ENCODE results near the gene HIF3A. TPM values are rescaled to one million over a fixed set of nuclear protein-coding genes. Genes with fewer than 3 reads are reported as not detected.

The HIF3A gene
- total RNA-seq, 1 experiment from 2014 or later = 5.2 TPM

DNA sequence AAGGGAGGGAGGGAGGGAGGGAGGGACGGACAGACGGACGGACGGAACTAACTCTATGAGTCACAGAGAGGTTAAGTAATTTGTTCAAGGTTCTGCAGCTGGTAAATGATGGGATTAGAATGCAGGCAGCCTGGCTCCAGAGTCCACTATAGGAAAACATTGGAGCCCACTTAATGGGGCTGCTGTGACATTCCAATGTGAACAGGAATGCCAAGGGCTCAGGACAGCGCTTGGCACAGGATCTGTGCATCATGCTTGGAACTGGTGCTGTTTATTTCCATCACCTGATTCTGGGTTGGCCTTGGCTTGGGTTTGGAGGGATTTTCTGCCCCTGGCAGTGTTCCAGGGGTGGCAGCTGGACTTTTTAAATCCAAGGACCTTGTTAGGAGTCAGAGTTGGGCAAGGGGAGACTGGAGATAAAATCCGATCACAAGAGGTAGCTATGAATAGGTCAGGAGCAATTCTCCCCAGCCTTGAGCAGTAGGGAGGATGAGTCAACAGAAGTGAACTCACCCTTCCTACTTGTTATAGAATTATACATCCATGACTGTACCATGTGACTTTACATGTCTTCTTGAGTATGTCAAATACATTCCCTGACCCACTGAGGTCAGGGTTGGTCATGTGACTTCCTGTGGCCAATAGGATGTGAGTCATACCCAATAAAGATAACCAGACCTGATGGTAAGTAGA lies 7.8 kb upstream of the HIF3A start:
- POLR2A ChIA-PET = no interaction called here
- Histone ChIP-seq H3K4me1 (no peaks in the 10 kb centered on the region), H3K4me3 (ENCODE audit: low read depth, low read length) (no peak overlapping the region), H3K36me3 (ENCODE audit: control insufficient read depth, insufficient read depth, low read length) (no peaks in the 10 kb centered on the region), H3K9me3 (peaks cover 18% of the 10 kb centered on the region), H3K27me3 (replicated peaks; ENCODE audit: control insufficient read depth, insufficient read depth, low read length) (no peaks in the 10 kb centered on the region)
- CTCF ChIA-PET = no interaction called here
- intact Hi-C loops (cut with micrococcal nuclease; ENCODE audit: unreplicated experiment) = no loop called here
- no TSS peak for BruUV-seq (replicated peaks)
- H3K9me3 Mint-ChIP-seq (ENCODE audit: unreplicated experiment) = no peaks in the 10 kb centered on the region
- H3K4me1 Mint-ChIP-seq (ENCODE audit: low read depth, unreplicated experiment) = no peaks in the 10 kb centered on the region
- H3K36me3 Mint-ChIP-seq (ENCODE audit: insufficient read depth, unreplicated experiment) = no peaks in the 10 kb centered on the region
- no peaks in the 10 kb centered on the region for H3K27me3 Mint-ChIP-seq (ENCODE audit: insufficient read depth, unreplicated experiment)
- H3K4me3 Mint-ChIP-seq (ENCODE audit: unreplicated experiment) = no peak overlapping the region
- no peak overlapping the region for H3K27ac Mint-ChIP-seq (ENCODE audit: unreplicated experiment)
- TF ChIP-seq, protein P1, sequence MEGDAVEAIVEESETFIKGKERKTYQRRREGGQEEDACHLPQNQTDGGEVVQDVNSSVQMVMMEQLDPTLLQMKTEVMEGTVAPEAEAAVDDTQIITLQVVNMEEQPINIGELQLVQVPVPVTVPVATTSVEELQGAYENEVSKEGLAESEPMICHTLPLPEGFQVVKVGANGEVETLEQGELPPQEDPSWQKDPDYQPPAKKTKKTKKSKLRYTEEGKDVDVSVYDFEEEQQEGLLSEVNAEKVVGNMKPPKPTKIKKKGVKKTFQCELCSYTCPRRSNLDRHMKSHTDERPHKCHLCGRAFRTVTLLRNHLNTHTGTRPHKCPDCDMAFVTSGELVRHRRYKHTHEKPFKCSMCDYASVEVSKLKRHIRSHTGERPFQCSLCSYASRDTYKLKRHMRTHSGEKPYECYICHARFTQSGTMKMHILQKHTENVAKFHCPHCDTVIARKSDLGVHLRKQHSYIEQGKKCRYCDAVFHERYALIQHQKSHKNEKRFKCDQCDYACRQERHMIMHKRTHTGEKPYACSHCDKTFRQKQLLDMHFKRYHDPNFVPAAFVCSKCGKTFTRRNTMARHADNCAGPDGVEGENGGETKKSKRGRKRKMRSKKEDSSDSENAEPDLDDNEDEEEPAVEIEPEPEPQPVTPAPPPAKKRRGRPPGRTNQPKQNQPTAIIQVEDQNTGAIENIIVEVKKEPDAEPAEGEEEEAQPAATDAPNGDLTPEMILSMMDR (IDR thresholded peaks at IDR 0.05; ENCODE audit: insufficient read depth in 1 of 2, low read depth in 1 of 2, low read length in 1 of 2, severe bottlenecking in 1 of 2, unreplicated experiment in 1 of 2) = no peak
- DNase-seq = no peak

DNA sequence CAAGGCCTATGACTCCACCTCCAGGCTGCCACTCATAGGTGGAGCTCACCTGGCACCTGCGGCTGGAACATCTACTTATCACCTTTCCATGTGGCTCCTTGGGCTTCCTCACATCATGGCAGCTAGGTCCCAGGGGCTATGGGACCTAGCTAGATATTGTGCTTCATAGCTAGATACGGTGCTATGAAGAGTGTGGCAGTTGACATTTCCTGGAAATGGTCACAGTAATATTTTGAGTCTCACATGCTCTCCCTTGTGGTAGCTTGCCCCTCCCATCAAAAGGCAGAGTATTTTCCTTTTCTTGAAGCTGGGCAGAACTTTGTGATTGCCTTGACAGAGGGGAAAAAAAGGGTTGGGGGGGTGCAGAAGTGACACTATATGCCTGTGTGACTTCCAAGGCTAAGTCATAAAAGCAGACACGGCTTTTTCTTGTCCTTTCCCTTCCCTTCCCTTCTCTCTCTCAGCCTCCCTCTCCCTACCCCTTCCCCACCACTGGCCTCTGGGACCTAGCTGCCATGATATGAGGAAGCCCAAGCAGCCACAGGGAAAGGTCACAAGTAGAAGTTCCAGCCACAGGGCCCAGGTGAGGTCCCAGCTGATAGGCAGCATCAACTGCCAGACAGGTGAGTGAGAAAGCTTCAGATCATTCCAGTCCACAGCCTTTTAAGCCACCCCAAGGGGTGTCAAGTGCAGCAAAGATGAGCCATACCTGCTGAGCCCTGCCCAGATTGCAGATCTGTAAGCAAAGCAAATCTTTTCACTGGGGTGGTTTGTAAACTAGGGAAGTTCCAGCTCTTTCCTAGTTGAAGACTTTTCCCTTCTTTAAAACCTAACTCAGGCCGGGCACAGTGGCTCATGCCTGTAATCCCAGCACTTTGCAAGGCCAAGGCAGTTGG lies 6.9 kb upstream of the HIF3A start:
- BruUV-seq (replicated peaks) = no TSS peak

DNA sequence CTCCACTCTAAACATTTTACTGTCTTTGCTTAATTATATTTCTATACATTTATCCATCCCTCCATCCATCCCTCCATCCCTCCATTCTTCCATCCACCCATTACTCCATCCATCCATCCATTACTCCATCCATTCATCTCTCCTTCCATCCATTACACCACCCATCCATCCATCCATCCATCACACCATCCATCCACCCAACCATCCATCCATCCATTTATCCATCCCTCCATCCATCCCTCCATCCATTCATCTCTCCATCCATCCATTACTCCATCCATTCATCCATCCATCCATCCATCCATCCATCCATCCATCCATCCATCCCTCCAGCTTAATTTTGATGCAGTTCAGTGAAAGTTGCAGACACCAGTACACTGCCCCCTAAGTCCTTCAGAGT lies 5.0 kb upstream of the HIF3A start:
- ChIA-PET POLR2A (no interaction called here), CTCF (no interaction called here)
- Mint-ChIP-seq H3K36me3 (ENCODE audit: insufficient read depth, unreplicated experiment) (peaks cover 5% of the 10 kb centered on the region), H3K27ac (ENCODE audit: unreplicated experiment) (no peak overlapping the region), H3K4me1 (ENCODE audit: low read depth, unreplicated experiment) (no peaks in the 10 kb centered on the region), H3K4me3 (ENCODE audit: unreplicated experiment) (no peak overlapping the region), H3K9me3 (ENCODE audit: unreplicated experiment) (no peaks in the 10 kb centered on the region), H3K27me3 (ENCODE audit: insufficient read depth, unreplicated experiment) (peaks cover 2% of the 10 kb centered on the region)
- H3K36me3 ChIP-seq (ENCODE audit: control insufficient read depth, insufficient read depth, low read length) = no peaks in the 10 kb centered on the region
- H3K27me3 ChIP-seq (replicated peaks; ENCODE audit: control insufficient read depth, insufficient read depth, low read length) = no peaks in the 10 kb centered on the region
- intact Hi-C loops (cut with micrococcal nuclease; ENCODE audit: unreplicated experiment) = no loop called here
- peaks cover 18% of the 10 kb centered on the region for H3K9me3 ChIP-seq
- TF ChIP-seq, protein P1 (IDR thresholded peaks at IDR 0.05; ENCODE audit: insufficient read depth in 1 of 2, low read depth in 1 of 2, low read length in 1 of 2, severe bottlenecking in 1 of 2, unreplicated experiment in 1 of 2) = no peak
- no peak for DNase-seq
- no peaks in the 10 kb centered on the region for H3K4me1 ChIP-seq
- no peak overlapping the region for H3K4me3 ChIP-seq (ENCODE audit: low read depth, low read length)
- BruUV-seq (replicated peaks) = no TSS peak

More for the DNA sequence above, 6.9 kb upstream of the HIF3A start:
- TF ChIP-seq, protein P1 (IDR thresholded peaks at IDR 0.05; ENCODE audit: insufficient read depth in 1 of 2, low read depth in 1 of 2, low read length in 1 of 2, severe bottlenecking in 1 of 2, unreplicated experiment in 1 of 2) = no peak
- Histone ChIP-seq H3K36me3 (ENCODE audit: control insufficient read depth, insufficient read depth, low read length) (no peaks in the 10 kb centered on the region), H3K27me3 (replicated peaks; ENCODE audit: control insufficient read depth, insufficient read depth, low read length) (no peaks in the 10 kb centered on the region), H3K9me3 (peaks cover 18% of the 10 kb centered on the region), H3K4me1 (no peaks in the 10 kb centered on the region), H3K4me3 (ENCODE audit: low read depth, low read length) (no peak overlapping the region)
- H3K27ac Mint-ChIP-seq (ENCODE audit: unreplicated experiment) = no peak overlapping the region
- no peaks in the 10 kb centered on the region for H3K9me3 Mint-ChIP-seq (ENCODE audit: unreplicated experiment)
- DNase-seq = no peak
- intact Hi-C loops (cut with micrococcal nuclease; ENCODE audit: unreplicated experiment) = no loop called here
- H3K4me3 Mint-ChIP-seq (ENCODE audit: unreplicated experiment) = no peak overlapping the region
- ChIA-PET CTCF (no interaction called here), POLR2A (interaction anchor here (0.6 kb wide), 2 partner anchors 27 to 285 kb away, joined by 3 to 5 read pairs; no protein-coding TSS in a partner anchor)
- no peaks in the 10 kb centered on the region for H3K4me1 Mint-ChIP-seq (ENCODE audit: low read depth, unreplicated experiment)
- no peaks in the 10 kb centered on the region for H3K36me3 Mint-ChIP-seq (ENCODE audit: insufficient read depth, unreplicated experiment)
- peaks cover 2% of the 10 kb centered on the region for H3K27me3 Mint-ChIP-seq (ENCODE audit: insufficient read depth, unreplicated experiment)
